DMS53 treated with DMSO at 0.1 percent for 48 hours (cell line): ENCODE results near the gene GALNT17.

ENCODE experiments used
- DNase-seq: peaks from one replicate; lab custom pipeline; 2025; ENCODE audit not compliant: unreplicated experiment; lab: John Stamatoyannopoulos, UW

GALNT17 gene

DNA sequence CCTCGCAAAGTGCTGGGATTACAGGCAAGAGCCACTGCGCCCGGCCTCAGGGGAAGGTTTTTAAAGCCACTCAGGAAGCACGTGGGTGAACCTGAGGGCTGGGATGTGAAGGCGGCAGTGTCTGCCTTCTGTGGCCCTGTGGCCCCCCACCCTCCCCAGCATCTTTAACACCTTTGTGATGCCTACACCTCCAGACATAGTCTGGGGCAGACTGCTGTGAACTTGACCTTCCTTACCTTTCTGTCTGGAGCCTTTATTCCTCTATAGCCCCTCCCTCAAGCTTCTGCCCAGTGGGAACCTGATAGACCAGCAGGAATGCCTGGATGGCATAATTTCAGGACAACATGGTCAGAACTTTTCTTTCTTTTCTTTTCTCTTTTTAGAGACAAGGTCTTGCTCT is 550.2 kb downstream of the GALNT17 start:
- no peak for DNase-seq

DNA sequence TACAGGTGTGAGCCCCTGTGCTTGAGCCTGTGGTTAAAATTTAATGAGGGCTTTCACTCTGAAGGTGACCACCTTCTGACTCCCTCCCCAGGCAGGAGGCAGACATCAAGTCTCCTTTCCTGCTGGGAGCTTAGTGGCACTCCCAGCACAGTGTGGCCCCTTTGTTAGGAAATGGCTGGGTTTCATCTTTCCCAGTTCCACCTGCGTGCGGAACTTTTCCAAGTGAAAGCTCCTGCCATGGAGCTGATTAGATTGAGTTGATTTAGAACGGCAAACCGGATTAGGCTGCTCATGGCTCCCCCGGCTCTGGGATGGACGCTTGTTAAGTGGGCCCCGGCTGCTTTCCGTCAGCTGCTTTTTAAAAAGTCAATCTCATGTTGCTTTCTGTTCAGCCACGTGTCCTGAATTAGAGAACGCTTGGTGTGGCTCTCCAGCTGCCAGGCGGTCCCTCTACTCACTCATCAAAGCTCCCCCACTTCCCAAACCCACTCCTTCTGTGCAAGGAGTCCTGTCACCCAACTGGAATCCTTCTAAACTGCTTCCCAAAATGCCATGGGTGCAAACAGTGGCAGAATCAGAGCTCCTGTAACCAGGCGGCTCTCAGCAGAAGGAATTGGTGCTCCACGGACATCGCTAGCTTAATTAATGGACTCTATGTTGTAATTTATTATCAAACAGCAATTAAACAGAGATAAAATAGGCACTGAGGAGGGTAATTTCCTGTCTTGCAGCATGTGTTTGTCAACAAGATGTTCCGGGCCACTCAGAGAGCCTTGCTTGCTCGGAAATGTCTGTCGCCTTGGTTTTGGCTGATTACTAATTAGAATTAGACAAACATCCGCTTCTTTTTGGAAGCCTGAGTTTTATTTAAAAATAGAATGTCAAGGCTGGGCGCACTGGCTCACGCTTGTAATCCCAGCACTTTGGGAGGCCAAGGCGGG is 551.2 kb downstream of the GALNT17 start:
- DNase-seq: no peak

DNA sequence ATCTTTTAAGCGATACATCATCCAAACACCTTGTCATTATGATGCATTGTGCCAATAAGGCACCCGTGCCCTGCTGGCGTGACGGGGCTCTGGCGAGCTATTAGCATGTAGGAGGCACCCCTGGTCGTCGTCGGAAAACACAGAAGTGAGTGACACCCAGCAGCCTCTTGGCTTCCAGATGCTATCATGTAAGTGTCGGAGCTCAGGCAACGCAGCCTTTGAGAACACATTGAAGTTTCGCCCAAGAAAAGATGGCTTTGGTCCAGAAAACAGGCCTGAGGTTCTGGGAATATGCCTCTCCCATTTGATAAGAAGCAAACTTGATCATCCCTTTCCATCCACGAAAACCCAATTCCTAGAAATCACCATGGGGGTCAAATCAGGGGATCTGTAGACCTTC is 555.3 kb downstream of the GALNT17 start:
- no peak for DNase-seq

DNA sequence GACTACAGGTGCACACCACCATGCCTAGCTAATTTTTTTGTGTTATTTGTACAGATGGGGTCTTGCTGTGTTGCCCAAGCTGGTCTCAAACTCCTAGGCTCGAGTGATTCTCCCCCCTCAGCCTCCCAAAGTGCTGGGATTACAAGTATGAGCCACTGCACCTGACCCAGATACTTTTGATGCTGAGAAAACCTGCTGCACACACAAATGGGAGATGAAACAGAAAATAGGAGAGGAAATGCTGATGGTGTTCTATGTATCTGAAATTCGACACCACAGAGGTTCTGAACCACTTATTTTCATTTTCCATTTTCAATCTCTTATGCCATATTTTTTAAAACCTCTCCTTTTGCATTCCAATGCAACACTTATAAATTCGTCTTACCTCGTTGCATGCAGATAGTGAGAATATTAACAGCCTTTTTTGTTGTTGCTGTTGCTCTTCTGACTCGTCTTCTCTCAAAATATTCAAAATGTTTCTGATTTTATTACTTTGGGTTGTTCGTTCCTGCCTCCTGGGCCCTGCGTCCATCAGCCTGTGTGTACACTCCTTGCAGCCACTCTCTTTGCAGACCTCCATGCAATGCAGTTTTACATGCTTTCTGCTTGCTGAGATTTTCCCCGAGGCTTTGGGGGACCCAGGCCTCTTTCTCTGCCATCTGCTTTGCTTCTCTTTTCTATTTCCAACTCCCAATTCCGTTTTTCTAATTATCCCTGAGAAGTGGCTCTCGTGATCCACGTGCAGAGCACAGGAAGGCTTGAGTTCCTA is 556.1 kb downstream of the GALNT17 start:
- no peak for DNase-seq

DNA sequence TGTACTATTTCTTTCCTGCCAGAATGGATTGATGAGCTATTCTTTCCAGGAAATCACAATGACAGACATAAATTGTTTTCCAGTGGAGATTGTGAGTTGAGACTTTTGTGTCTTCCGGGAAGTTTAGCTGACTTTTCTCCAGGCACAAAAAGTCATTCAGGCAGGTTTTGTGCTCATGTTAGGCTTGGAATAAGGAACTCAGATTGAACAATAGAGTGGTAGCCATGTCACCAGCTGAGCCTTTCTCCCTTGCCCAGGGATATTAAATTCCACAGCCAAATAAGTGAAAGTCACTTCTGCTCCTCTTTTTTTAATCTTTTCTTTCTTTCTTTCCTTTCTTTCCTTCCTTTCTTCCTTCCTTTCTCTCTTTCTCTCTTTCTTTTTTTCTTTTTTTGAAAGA is 559.6 kb downstream of the GALNT17 start:
- DNase-seq: no peak

DNA sequence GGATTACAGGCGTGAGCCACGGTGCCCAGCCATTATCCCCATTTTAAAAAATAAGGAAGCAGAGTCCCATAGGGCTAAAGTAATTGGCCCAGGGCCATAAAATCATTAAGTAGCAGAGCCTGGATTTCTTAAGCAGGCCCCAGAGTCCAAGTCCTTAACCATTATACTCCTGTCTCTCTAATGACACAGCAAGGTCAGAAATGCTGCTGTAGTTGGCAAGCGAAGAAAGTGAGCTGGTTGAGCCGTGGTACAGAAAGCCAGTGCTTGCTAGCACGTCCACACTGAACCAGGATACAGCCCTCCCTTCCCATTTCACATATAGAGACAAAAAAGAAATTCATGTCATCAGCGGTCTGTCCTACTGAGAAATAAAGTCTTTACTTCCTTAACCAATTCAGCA is 562.7 kb downstream of the GALNT17 start:
- DNase-seq: no peak

DNA sequence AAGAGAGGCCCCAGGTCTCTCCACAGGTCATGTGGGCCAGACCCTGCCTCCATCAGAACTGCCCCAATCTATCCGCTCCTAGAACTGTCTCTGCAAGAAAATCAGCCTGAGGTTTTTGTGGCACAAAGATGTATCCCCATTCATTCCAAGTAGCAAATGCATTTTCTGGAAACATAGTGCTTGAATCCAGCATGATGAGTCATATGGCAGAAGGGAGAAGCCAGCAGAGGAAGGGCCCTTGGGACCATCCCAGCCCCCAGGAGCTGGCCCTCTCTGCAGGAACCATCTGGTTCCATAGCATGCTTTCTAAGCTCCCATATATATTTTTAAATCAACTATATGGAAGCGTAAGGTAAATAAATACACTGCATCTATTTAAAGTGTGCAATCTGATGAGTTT is 563.2 kb downstream of the GALNT17 start:
- DNase-seq: no peak

DNA sequence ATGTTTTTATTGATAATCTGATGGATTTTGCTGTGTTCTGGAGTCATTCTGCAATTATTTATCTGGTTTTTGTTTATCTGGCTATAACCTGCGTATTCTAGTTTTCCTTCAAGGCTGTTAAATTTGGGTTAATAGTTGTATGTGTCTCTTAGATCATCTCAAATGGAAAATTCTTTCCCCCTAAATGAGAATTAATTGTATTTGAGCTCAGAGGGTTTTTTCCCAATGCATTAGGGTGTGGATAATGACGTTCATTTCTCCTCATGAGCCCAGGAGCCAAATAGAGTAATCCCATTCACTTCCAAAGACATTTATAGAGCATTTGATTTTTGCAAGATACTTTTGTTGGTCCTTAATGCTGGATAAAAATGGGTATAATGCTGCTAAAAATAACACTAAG is 564.6 kb downstream of the GALNT17 start:
- no peak for DNase-seq

DNA sequence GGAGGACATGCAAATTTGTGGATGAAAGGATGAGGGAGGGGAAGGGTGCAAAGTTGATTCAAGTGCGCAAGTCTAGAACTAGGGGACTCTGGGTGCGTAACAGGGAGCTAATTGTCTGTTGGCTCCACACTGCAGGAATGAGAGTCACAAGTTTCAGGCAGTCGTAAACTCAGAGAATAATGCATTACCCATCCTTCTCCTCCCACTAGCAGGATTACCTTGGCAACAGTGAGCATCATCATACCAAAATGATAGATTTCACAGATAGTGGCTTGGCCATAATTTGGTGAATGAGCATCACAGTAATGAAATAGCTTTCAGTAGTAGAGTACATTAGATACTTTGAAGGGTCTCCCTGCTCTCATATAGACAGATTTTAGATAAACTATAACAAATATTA is 565.5 kb downstream of the GALNT17 start:
- DNase-seq: no peak

DNA sequence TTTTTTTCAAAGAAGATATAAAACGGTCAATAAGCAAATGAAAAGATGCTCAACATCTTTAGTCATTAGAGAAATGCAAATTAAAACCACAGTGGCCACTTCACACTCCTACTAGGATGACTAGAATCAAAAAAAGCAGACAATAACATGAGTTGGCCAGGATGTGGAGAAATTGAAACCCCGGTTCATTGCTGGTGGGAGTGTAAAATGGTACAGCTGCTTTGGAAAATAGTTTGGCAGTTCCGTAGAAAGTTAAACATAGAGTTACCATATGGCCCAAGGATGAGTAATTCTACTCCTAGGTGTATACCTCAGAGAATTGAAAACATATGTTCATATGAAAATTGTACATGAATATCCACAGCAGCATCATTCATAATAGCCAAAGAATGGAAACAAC is 573.3 kb downstream of the GALNT17 start:
- no peak for DNase-seq

DNA sequence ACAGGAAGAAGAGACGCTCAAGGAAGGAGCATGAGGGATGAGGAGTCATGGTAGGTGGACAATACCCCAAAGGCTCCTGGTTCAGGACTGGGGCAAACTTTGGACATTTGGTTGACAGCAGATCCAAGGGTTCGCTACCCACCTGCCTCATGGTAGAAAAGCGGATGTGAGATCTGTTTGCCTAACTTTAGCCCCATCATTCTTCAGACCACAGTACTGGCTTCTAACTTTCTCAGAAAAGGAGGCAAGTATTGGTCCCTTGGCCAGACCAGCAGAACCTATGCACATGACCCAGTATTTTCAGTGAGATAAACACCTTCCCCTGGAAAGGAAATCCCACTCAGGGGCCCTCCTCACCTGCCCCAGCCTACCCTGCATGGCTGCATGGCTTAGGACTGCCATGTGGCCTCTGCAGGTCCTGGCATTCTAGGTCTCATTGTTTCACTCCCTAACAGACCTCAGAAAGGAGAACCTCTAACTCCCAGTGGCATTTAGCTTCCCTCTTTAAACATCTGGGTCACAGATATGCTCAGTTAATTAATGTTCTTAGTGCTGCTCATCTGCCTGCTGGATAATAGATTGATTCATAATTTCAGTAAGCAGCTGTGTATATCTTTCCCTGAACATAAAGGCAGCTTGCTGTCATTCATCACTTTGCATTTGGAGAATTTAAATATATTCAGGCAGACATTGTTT is 574.1 kb downstream of the GALNT17 start:
- DNase-seq: no peak

DNA sequence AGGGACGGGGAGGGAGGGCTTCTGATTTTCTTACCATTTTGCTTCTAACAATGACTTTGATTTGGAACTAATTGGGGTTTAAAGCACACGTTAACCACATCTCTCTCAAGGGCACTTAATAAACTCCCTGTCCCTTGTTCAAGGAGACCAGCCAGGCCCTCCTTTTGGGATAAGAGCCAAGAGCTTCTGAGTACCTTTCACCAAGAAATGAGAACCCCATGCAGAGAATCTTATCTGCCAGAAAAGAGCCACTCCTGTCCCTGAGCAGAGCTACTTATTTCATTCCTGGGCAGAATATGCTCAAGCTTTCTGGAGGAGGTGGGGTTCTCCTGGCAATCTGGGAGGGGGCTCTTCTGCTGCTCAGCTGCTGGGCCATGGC is 574.6 kb downstream of the GALNT17 start:
- no peak for DNase-seq

DNA sequence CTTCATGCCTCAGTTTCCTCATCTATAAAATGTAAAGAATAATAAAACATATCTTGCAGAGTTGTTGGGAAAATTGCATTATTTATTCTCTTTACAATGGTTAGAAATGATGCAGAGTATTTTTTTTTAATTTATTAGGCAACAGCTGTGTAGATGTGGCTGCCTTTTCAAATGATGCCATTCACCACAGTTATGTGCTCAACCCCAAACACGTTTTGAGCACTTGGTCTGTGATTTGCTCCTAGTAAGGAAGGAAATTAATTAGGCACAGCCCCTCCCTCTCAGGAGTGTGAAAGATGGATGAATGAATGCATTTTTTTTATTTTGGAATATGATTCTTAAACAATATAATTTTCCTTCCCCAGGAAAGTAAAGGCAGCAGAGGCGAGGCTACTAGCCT is 575.1 kb downstream of the GALNT17 start:
- no peak for DNase-seq

DNA sequence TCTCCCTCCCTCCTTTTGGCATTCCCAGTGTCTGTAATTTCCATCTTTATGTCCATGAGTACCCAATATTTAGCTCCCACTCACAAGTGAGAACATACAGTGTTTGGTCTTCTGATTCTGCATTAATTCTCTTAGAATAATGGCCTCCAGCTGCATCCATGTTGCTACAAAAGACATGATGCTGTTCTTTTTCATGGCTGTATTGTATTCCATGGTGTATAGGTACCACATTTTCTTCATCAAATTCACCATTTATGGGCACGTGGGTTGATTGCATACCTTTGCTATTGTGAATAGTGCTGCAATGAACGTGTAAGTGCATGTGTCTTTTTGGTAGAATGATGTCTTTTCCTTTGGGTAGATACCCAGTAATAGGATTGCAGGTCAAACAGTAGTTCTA is 576.8 kb downstream of the GALNT17 start:
- no peak for DNase-seq

DNA sequence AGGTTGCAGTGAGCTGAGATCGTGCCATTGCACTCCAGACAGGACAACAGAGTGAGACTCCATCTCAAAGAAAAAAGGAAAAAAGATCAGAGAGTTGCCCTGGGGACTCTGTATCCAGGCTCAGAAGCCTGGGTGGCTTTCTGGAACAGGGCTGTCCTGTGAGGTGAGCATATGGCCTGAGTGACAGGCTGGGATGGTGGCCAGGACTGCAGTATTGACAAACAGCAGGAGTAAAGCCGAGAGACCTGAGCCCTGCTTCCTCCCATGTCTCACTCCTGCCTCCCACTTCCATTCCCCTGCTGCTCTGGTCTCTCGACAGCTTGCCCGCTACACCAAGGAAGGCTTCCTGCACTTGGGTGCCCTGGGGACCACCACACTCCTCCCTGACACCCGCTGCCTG is 578.5 kb downstream of the GALNT17 start:
- no peak for DNase-seq

DNA sequence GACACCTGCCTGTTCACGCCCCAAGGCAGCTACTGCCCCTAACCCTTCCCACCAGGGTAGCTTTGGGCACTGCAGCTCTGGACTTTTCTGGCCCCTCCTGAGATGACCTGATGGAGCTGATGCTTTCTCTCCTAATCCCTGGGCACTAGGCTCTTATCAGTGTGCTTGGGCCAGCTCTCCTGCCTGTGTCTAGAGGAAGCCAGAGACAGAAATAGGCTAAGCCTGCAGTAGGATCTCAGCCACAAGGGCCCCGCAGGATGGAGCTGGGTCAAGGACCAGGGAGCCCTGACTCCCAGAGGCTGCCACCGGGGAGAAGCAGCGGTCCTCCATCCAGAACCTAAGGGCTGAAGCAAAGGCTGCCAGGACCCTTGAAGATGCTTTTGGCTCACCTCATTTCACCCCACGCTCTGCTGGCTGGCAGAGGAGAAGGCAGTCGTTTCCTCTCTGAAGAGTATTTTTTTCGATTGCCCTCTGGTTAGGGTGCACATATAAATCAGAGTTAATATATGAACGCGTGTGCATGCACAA is 580.8 kb downstream of the GALNT17 start:
- DNase-seq: no peak

DNA sequence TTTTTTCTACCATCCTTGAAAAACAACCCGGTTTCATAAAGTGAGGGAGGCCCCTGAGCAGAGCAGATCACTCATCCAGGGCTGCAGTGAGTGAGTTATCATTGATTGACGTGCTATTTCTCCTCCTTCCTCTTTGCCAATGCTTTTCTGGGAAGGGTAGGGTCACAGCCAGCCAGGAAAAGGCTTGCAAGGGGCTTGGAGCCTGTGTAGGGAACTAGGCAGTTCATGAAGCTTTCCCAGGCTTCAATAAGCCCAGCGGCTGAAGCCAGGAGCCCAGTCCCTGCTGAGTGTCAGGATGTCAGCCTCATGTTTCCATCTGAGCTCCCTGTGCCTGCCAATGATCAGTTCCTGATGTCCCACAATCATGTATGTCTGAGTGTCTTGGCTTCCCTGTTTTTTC is 584.7 kb downstream of the GALNT17 start:
- no peak for DNase-seq

DNA sequence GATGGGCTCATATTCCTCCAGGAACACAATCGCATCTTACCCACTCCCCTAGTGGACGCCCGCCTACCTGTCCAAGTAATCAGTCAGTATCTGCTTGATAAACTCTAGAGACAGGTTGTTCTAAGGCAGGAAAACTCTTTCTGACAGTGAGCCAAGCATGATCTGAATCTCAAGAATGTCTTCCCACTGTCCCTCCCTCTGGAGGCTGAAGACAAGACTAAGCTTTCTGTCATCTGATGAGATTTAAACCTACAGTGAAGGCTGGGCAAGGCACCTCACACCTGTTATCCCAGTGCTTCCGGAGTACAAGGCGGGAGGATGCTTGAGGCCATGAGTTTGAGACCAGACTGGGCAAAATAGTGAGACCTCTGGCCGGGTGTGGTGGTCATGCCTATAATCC is 586.6 kb downstream of the GALNT17 start:
- no peak for DNase-seq

DNA sequence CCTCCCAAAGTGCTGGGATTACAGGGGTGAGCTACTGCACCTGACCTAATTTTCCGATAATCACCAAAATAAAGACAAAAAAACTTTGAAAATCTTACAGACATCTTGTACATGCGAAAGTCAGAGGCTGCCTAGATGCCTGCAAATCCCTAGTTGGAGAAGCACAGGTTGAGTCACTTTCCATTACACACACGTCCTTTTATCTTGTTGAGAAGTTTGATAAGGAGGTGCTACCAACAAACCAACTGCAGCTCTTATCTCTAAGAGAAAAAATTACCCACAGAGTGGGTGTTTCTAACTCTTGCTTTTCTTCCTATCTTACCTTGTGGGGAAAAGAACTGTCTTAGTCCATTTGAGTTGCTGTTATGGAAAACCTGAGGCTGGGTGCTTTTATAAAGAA is 589.8 kb downstream of the GALNT17 start:
- no peak for DNase-seq

DNA sequence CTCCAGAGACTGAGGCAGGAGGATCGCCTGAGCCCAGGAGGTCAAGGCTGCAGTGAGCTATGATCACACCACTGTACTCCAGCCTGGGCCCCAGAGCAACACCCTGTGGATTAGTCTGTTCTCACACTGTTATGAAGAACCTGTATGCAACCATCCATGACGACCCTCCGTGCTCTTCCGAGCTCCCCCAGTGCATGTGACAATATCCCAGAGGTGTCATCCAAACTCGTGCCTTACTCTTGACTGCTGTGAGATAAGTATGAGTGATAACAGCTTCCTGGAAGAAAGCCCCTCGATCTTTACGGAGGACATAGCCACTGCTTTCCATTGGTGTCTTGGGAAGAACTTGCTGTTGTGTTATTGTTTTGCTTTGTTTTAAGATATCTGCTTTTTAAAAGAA is 591.9 kb downstream of the GALNT17 start:
- no peak for DNase-seq

DNA sequence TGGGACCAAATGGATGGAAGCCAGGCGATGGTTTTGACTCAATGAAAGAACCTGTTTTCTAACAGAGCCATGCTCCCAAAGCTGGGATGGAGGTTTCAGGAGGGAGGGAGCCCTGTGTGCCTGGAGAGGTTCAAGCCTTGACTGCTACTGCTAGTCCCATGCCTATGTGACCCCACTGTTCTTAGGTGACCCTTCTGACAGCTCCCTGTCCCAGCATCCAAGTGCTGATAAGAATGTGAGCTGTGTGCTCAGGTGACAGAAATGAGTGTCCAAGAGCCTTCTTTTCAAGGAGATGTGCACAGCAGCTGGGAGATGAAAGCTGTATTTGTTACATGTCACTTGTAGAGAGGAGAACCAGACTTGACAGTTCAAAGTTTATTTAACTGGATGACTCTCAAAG is 595.4 kb downstream of the GALNT17 start:
- DNase-seq: no peak

DNA sequence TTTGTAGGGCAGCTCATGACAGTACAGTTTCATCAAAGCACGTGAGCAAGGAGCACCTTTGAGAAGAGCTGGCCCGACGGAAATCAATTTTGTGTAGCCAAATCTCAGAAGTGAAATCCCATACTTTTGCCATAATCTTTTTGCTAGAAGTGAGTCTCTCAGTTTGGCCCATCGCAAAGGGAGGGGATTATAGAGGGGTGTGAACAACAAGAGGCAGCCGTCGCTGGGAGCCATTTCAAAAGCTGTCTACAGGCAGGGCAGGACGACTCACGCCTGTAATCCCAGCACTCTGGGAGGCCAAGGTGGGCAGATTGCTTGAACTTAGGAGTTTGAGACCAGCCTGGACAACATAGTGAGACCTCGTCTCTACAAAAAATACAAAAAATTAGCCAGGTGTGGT is 599.8 kb downstream of the GALNT17 start:
- DNase-seq: no peak
